Aorta (tissue), 5 donors: ENCODE data around the gene UFD1. TPM values are rescaled to one million over a fixed set of nuclear protein-coding genes. Genes with fewer than 3 reads are reported as not detected.

Source experiments
- ATAC-seq: fragments of 200-7000 bp; cut with Tn5 transposase; one replicate; pipeline ENCODE4 v1.9.1; 2022; ENCODE audit warnings: moderate library complexity; ENCODE audit not compliant: low FRiP score
- DNase-seq, 2 donors: peaks; one replicate each; pipeline ENCODE4 v3.0.0-alpha.2; 2020
- H3K27ac ChIP-seq, 2 donors: one replicate each; pipeline ENCODE4 v1.5.1; 2013; ENCODE audit warnings: low read length in 2 of 2, mild to moderate bottlenecking in 2 of 2, moderate library complexity in 2 of 2, control low read depth in 1 of 2, inconsistent platforms in 1 of 2, low read depth in 1 of 2
- H3K27me3 ChIP-seq, 2 donors: one replicate each; pipeline ENCODE4 v1.6.1; 2013; ENCODE audit warnings: control low read depth in 1 of 2, low read length in 1 of 2, mild to moderate bottlenecking in 1 of 2, moderate library complexity in 1 of 2; ENCODE audit not compliant: insufficient read depth in 2 of 2, control insufficient read depth in 1 of 2
- H3K36me3 ChIP-seq, 2 donors: one replicate each; pipeline ENCODE4 v1.6.1; 2013; ENCODE audit warnings: control low read depth in 1 of 2, low read length in 1 of 2, mild to moderate bottlenecking in 1 of 2; ENCODE audit not compliant: insufficient read depth in 2 of 2, control insufficient read depth in 1 of 2
- H3K4me1 ChIP-seq, 2 donors: one replicate each; pipeline ENCODE4 v1.6.1; 2013; ENCODE audit warnings: low read length in 2 of 2, control low read depth in 1 of 2, mild to moderate bottlenecking in 1 of 2, moderate library complexity in 1 of 2; ENCODE audit not compliant: insufficient read depth in 2 of 2, control insufficient read depth in 1 of 2
- H3K4me3 ChIP-seq, 2 donors: one replicate each; pipeline ENCODE4 v1.5.1; 2013; ENCODE audit warnings: low read length in 2 of 2, control low read depth in 1 of 2, mild to moderate bottlenecking in 1 of 2
- H3K9me3 ChIP-seq: one replicate; pipeline ENCODE4 v1.6.1; 2013; ENCODE audit warnings: mild to moderate bottlenecking, low read length; ENCODE audit not compliant: control insufficient read depth
- WGBS, 2 donors: extraction: QIAGEN DNeasy Blood & Tissue Kit; methylation state at CpG; one replicate each; pipeline ENCODE4 v1.1.7; 2013; 5-methylcytosine and 5-hydroxymethylcytosine counted together
- intact Hi-C, 2 donors: fragments of 100-400 bp; cut with DNase I; formaldehyde crosslinking; loops; one replicate each; pipeline versions ENCODE4 v1.14.2 to v1.15.0; 2022
- polyA plus RNA-seq, 2 donors: library from polyadenylated mRNA; stranded (reverse); fragments of 200-250 nt; gene quantifications; one replicate each; pipeline ENCODE4 v1.2.3, GENCODE V29; 2013
- total RNA-seq, 2 donors: library from RNA; stranded (reverse); fragmentation: NEBNext Ultra II Directional; extraction: Animal tissue kit (Norgen Biotek cat#: 25700); gene quantifications; one replicate each; pipeline ENCODE4 v1.2.1, GENCODE V29; 2021
- donor health status: healthy with polysubstance abuse.
- donor health status: Bipolar disorder and iron deficiency.
- donor health status: DM: no; HTN: no; CAD: no.
- donor health status: DM: no; HTN: no; CAD: no.
- donor health status: DM: yes; HTN: yes; CAD: no.

UFD1 gene
- total and polyA plus RNA-seq, 4 donors, result 43.4 to 110 (median 63.1) TPM

DNA sequence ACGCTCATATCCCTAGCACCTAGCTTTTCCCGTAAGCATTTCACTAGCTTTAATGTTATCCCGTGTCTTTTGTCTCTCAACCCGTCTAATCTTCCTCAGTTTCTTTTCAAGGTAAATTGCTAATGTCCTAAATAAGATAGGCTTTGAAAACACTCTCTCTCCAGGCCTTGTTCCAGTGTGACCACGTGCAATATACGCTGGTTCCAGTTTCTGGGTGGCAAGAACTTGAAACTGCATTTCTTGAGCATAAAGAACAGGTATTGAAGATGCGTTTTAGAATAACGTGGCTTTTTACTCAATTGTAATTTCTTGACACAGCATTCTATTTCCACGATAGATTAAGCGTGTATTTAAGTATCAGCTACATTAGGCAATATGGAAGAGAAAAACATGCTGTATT lies 1.8 kb upstream of the UFD1 start:
- H3K27ac ChIP-seq, result no peak overlapping the region
- H3K9me3 ChIP-seq, result no peaks in the 10 kb centered on the region
- no peak for ATAC-seq
- H3K36me3 ChIP-seq, result no peaks in the 10 kb centered on the region
- DNase-seq, result no peak
- H3K4me3 ChIP-seq, result no peak overlapping the region
- 64 to 72% methylated on average over 10 of the region's 10 CpGs for WGBS, 2 donors
- no peaks in the 10 kb centered on the region for H3K4me1 ChIP-seq
- intact Hi-C loops, result no loop called here
- H3K27me3 ChIP-seq, result no peaks in the 10 kb centered on the region

DNA sequence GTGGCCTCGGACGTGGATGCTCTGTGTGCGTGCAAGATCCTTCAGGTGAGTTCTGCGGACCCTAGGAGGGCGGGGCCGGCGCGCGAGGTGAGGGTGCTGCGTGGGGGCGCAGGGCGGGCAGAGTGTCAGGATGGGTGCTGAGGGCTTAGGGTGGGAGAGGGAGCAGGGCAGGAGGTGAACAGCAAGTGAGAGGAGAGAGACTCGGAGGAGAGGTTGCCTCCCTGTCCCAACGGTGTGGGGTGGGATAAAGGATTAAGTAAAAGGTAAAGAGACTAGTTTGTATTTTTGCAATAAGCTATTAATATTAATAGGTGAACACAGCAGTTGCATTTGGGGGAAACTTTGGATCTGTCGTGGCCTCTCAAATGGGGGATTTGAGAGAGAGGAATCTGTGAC lies 1.2 kb upstream of the UFD1 start:
- intact Hi-C loops, result no loop called here
- ATAC-seq, result no peak

DNA sequence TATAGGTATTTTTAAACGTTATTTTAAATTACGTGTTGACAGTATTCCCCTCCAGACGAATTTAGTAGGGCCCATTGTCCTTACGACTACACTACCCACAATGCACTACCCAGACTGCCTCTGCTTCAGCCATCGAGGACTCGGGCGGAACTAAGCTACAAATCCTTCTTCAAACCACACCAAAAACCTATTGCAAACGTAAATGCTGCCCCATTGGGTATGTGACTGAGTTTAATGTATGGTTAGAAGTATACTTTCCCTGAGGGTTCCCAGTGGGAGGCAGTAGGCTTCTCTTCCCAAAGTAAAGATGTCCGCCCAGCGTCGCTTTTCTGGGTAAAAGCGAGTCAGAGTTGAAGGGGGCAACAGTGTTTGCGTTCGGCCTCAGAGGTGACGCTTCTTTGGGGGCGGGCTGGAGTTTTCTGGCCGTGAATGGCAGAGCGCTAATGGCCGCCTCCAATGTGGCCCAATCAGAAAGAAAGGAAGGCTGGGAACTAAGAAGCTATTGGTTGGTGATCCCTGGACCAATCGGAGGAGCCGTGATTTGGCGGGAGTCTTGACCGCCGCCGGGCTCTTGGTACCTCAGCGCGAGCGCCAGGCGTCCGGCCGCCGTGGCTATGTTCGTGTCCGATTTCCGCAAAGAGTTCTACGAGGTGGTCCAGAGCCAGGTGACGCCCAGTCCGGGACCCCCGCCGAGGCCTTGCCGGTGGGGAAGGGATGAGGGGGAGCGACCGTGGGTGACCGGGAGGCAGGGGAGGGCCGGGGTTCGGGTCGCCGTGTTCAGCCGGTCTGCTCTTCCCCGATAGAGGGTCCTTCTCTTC lies 571 bp upstream of the UFD1 start, which contains the start of gene CDC45:
CDC45 (plus strand) TSS at position 566 of the 818 bp plus-strand sequence; CDS start at position 615, 49 bp downstream.
- Histone ChIP-seq H3K36me3 (no peaks in the 10 kb centered on the region), H3K9me3 (no peaks in the 10 kb centered on the region), H3K4me1 (no peaks in the 10 kb centered on the region), H3K27me3 (no peaks in the 10 kb centered on the region), H3K4me3 (peak within 1 kb of the TSS; percentile 47 to 71), H3K27ac (peak within 1 kb of the TSS; percentile 91 to 99)
- ATAC-seq (peak; percentile 98), DNase-seq (peak; percentile 97 to 98)
- 0 to 1% methylated on average over 50 of the region's 50 CpGs for WGBS, 2 donors
- intact Hi-C loops, result loop anchor here (1.0 to 10.0 kb wide), 5 partner anchors 47 to 301 kb away; partner anchors contain the start of genes MRPL40 (in 2 of the 2), CLTCL1 (in 1 of the 2), HIRA (in 1 of the 2) and SEPTIN5 (in 1 of the 2)

More for the DNA sequence above, 1.2 kb upstream of the UFD1 start:
- Histone ChIP-seq H3K9me3 (no peaks in the 10 kb centered on the region), H3K36me3 (no peaks in the 10 kb centered on the region), H3K27me3 (no peaks in the 10 kb centered on the region), H3K4me1 (no peaks in the 10 kb centered on the region), H3K27ac (no peak overlapping the region), H3K4me3 (no peak overlapping the region)
- 0 to 1% methylated on average over 15 of the region's 15 CpGs for WGBS, 2 donors
- no peak for DNase-seq

DNA sequence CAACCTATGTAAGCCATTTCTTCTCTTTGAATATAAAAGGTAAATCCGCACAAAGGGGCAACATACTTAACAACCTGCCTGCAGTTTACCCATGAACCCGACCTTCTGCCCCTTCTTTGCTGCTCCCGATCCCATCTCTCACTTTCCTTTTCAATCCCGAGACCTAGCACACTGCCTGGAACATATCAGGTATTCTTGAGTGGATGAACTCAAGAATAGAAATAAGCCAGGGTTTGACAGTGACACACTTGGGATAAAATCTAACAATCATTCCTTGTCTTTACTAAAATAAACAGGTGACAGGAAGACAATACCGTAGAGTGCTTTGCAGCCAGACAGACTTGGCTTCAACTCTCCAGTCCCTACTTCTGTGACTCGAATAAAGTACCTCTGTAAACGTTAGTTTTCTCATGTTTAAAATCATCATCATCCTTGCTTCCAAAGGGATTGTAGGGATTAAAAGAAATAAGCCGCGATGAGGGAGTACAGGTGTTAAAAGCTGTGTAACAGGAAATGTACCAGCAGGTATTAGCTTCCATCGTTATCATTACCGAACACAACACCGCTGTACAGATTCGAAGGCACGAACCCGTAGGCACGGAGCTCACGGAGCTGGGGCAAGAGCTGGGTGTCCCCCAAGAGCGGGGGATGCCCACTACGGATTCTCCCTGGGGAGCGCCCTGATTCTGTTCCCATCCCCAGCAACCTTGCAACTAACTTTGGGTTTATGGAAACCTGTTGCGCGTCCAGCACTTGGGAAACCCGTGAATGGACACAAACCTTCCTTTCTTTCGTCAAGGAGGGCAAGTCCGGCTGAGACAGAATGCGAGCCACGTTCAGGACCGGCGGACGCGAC lies 720 bp downstream of the UFD1 start:
- Histone ChIP-seq H3K4me1 (no peaks in the 10 kb centered on the region), H3K9me3 (no peaks in the 10 kb centered on the region), H3K27ac (peak overlapping the region in 1 of 2 donors; percentile 66), H3K27me3 (no peaks in the 10 kb centered on the region), H3K4me3 (peak overlapping the region; percentile 47 to 71), H3K36me3 (no peaks in the 10 kb centered on the region)
- no peak for DNase-seq
- WGBS, 2 donors, result 0 to 1% methylated on average over 31 of the region's 31 CpGs
- intact Hi-C loops, result loop anchor here (2.0 to 10.0 kb wide), 4 partner anchors 46 to 299 kb away; partner anchors contain the start of genes CLTCL1 (in 1 of the 2), HIRA (in 1 of the 2), MRPL40 (in 1 of the 2) and SEPTIN5 (in 1 of the 2)
- ATAC-seq, result no peak

DNA sequence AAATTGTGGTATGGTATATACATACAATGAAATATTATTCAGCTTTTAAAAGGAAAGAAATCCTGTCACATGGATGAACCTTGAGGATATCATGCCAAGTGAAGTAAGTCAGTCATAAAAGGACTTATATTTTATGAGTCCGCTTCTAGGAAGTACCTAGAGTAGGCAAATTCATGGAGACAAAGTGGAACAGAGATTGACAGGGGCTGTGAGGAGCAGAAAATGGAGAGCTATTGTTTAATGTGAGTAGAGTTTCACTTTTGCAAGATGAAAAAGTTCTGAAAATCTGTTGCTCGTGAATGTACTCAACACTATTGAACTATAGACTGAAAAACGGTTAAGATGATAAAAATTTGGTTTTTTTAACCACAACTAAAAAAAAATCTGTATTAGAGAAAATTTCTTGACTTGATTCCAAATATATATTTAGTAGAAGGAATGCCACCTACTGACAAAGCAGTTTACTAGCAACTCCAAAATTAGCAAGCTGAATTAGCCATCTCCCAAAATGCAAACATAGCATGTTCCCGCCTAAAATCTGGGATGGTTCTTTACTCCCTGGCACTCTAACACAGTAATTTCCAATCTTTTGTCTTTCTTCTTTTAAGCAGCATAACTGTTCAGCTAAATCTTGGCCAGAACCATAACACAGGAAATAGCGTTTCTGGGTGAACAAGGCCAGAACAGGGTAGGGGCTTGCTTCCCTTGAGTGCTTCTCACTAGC lies 1.5 kb downstream of the UFD1 start:
- intact Hi-C loops, result loop anchor here (2.0 to 10.0 kb wide), 4 partner anchors 45 to 299 kb away; partner anchors contain the start of genes CLTCL1 (in 1 of the 2), HIRA (in 1 of the 2), MRPL40 (in 1 of the 2) and SEPTIN5 (in 1 of the 2)

GRCh38 chr22:19476023-19476422 lies 3.0 kb downstream of the UFD1 start:
- ATAC-seq (no peak), DNase-seq (no peak)
- Histone ChIP-seq H3K27me3 (no peaks in the 10 kb centered on the region), H3K9me3 (no peaks in the 10 kb centered on the region), H3K36me3 (peaks cover 0 to 2% of the 10 kb centered on the region in 2 donors), H3K4me1 (no peaks in the 10 kb centered on the region), H3K27ac (no peak overlapping the region), H3K4me3 (no peak overlapping the region)
- WGBS, 2 donors, result 61 to 65% methylated on average over 3 of the region's 3 CpGs
- intact Hi-C loops, result loop anchor here (5.0 to 10.0 kb wide), 3 partner anchors 44 to 239 kb away; partner anchors contain the start of genes CLTCL1 (in 1 of the 2), HIRA (in 1 of the 2), MRPL40 (in 1 of the 2) and SEPTIN5 (in 1 of the 2)

More for the DNA sequence above, 1.5 kb downstream of the UFD1 start:
- H3K27me3 ChIP-seq, result no peaks in the 10 kb centered on the region
- no peak for ATAC-seq
- 18% methylated on average over 5 of the region's 5 CpGs for WGBS, 2 donors
- no peak for DNase-seq
- H3K36me3 ChIP-seq, result peaks cover 0 to 2% of the 10 kb centered on the region in 2 donors
- no peaks in the 10 kb centered on the region for H3K4me1 ChIP-seq
- no peaks in the 10 kb centered on the region for H3K9me3 ChIP-seq
- H3K4me3 ChIP-seq, result peak overlapping the region; percentile 47 to 71
- no peak overlapping the region for H3K27ac ChIP-seq

DNA sequence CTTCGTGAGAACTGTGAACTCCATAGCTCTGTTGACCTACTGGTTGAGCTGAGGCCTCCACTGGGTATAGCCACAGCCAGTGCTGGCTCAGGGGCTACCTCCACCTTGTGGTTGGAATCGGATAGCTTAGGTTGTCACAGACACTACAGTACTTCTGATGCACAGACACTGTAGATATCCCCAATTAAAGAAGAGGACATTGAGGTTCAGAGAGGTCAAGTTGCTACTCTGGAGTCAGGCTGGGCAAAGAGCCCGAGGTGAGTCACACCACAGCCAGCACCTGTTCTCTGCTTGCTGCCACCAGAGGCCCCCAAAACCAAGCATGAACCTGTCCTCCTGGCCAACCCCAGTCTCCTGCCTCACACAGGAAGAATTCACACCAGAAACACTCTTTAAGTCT lies 5.4 kb downstream of the UFD1 start:
- 60 to 82% methylated on average over 3 of the region's 3 CpGs for WGBS, 2 donors
- Histone ChIP-seq H3K27ac (no peak overlapping the region), H3K4me3 (no peak overlapping the region), H3K9me3 (no peaks in the 10 kb centered on the region), H3K4me1 (no peaks in the 10 kb centered on the region), H3K27me3 (no peaks in the 10 kb centered on the region), H3K36me3 (peaks cover 0 to 8% of the 10 kb centered on the region in 2 donors)
- DNase-seq (no peak), ATAC-seq (no peak)
- intact Hi-C loops, result loop anchor here in 1 of 2 donors (10.0 kb wide), 2 partner anchors 179 to 241 kb away; partner anchors contain the start of genes CLTCL1 and SEPTIN5
